GM23338 (cell line): ENCODE results near the gene KLHL36. TPM values are rescaled to one million over a fixed set of nuclear protein-coding genes. Genes with fewer than 3 reads are reported as not detected.

Source experiments
- ATAC-seq: fragments of 200-7000 bp; cut with Tn5 transposase; 3 replicates; pipeline ENCODE4 v1.9.1; 2020
- DNase-seq: peaks from one replicate; pipeline ENCODE4 v3.0.0-alpha.2; 2015; ENCODE audit warnings: low spot score
- H2AFZ ChIP-seq: fragments of 200-600 bp; sonication (generic); 2 replicates; pipeline ENCODE4 v1.8.0; 2016; ENCODE audit warnings: antibody characterized with exemption, mild to moderate bottlenecking, moderate library complexity
- H3F3A ChIP-seq: fragments of 200-600 bp; sonication (generic); replicated peaks from 2 replicates; pipeline ENCODE4 v1.8.0; 2017; ENCODE audit warnings: antibody characterized with exemption, mixed run types, low read depth
- H3K27ac ChIP-seq: fragments of 200-600 bp; sonication (generic); 2 replicates; pipeline ENCODE4 v1.6.1; 2016; ENCODE audit warnings: low read depth
- H3K27me3 ChIP-seq: fragments of 200-600 bp; sonication (generic); 2 replicates; pipeline ENCODE4 v1.8.0; 2016; ENCODE audit warnings: mild to moderate bottlenecking, mixed run types, moderate library complexity; ENCODE audit not compliant: insufficient read depth
- H3K36me3 ChIP-seq: fragments of 200-600 bp; sonication (generic); 2 replicates; pipeline ENCODE4 v1.8.0; 2016; ENCODE audit warnings: mild to moderate bottlenecking; ENCODE audit not compliant: insufficient read depth
- H3K4me1 ChIP-seq: fragments of 200-600 bp; sonication (generic); 2 replicates; pipeline ENCODE4 v1.8.0; 2016; ENCODE audit warnings: mild to moderate bottlenecking, moderate library complexity; ENCODE audit not compliant: insufficient read depth
- H3K4me2 ChIP-seq: fragments of 200-600 bp; sonication (generic); 2 replicates; pipeline ENCODE4 v1.7.1; 2017; ENCODE audit warnings: mixed run types
- H3K4me3 ChIP-seq: fragments of 200-600 bp; sonication (generic); 2 replicates; pipeline ENCODE4 v1.6.1; 2016; ENCODE audit warnings: mixed run types
- H3K79me2 ChIP-seq: fragments of 200-600 bp; sonication (generic); replicated peaks from 2 replicates; pipeline ENCODE4 v1.8.0; 2017; ENCODE audit warnings: mild to moderate bottlenecking; ENCODE audit not compliant: insufficient read depth
- H3K9me2 ChIP-seq: fragments of 200-600 bp; sonication (generic); 2 replicates; pipeline ENCODE4 v1.8.0; 2017; ENCODE audit not compliant: insufficient read depth
- H4K20me1 ChIP-seq: fragments of 200-600 bp; sonication (generic); replicated peaks from 2 replicates; pipeline ENCODE4 v1.8.0; 2017; ENCODE audit warnings: mild to moderate bottlenecking; ENCODE audit not compliant: insufficient read depth
- H3K27ac Mint-ChIP-seq: 2 replicates; pipeline ENCODE4 v1.8.0; 2020; ENCODE audit warnings: inconsistent platforms, mild to moderate bottlenecking, moderate library complexity, mixed read lengths
- H3K27me3 Mint-ChIP-seq: 3 replicates; pipeline ENCODE4 v1.8.0; 2022; ENCODE audit warnings: low read depth, mild to moderate bottlenecking, moderate library complexity, mixed read lengths, inconsistent platforms; ENCODE audit not compliant: insufficient read depth, poor library complexity
- H3K36me3 Mint-ChIP-seq: 3 replicates; pipeline ENCODE4 v1.8.0; 2021; ENCODE audit warnings: low read depth, mild to moderate bottlenecking, inconsistent platforms, moderate library complexity, mixed read lengths
- H3K4me1 Mint-ChIP-seq: 3 replicates; pipeline ENCODE4 v1.8.0; 2020; ENCODE audit warnings: mild to moderate bottlenecking, inconsistent platforms, mixed read lengths
- H3K4me3 Mint-ChIP-seq: 3 replicates; pipeline ENCODE4 v1.8.0; 2021; ENCODE audit warnings: moderate library complexity, mild to moderate bottlenecking, inconsistent platforms, mixed read lengths
- H3K9me3 Mint-ChIP-seq: 3 replicates; pipeline ENCODE4 v1.8.0; 2020; ENCODE audit warnings: moderate library complexity, mild to moderate bottlenecking, inconsistent platforms, mixed read lengths
- NANOG ChIP-seq: IDR thresholded peaks from 2 replicates; pipeline ENCODE4 v1.6.1; 2016; ENCODE audit warnings: antibody characterized with exemption, borderline replicate concordance
- POLR2AphosphoS5 ChIP-seq: IDR thresholded peaks from 2 replicates; pipeline ENCODE4 v1.6.1; 2016; ENCODE audit warnings: antibody characterized with exemption, low read depth
- STAT1 ChIP-seq: IDR thresholded peaks from one replicate; pipeline ENCODE4 v1.6.1; 2016; ENCODE audit warnings: antibody characterized with exemption; ENCODE audit not compliant: unreplicated experiment
- ZNF114 ChIP-seq: fragments of 250-450 bp; sonication (Bioruptor Pico); IDR thresholded peaks from 2 replicates; pipeline ENCODE4 v1.5.0; 2020; ENCODE audit warnings: mild to moderate bottlenecking, moderate library complexity
- ZNF331 ChIP-seq: fragments of 250-450 bp; sonication (Bioruptor Pico); IDR thresholded peaks from 2 replicates; pipeline ENCODE4 v1.5.0; 2020; ENCODE audit warnings: low read depth, mild to moderate bottlenecking, moderate library complexity
- polyA plus RNA-seq: library from polyadenylated mRNA; unstranded; fragments of >200 nt; fragmentation: Nextera tagmentation; extraction: Ambion mirVana; gene quantifications from 2 replicates; pipeline ENCODE4 v1.2.1, GENCODE V29; 2016
- total RNA-seq: library from RNA; depleted of rRNA; stranded (reverse); fragments of >200 nt; shearing (Covaris generic); gene quantifications from 2 replicates; pipeline ENCODE4 v1.2.3, GENCODE V29; 2014
- TF ChIP-seq, protein P1 (sequence below), 2 experiments: fragments of 200-600 bp in 1 of 2; sonication (generic) in 1 of 2; conservative IDR thresholded peaks; 2 replicates each; pipeline versions ENCODE4 v1.5.1 to v1.6.1; 2016 to 2017; ENCODE audit warnings: antibody characterized with exemption in 2 of 2, low read depth in 2 of 2, mild to moderate bottlenecking in 2 of 2, moderate library complexity in 1 of 2
- TF ChIP-seq, protein P2 (sequence below): IDR thresholded peaks from 2 replicates; pipeline ENCODE4 v1.6.1; 2016; ENCODE audit warnings: antibody characterized with exemption
- TF ChIP-seq, protein P3 (sequence below): IDR thresholded peaks from one replicate; pipeline ENCODE4 v1.6.1; 2018; ENCODE audit warnings: antibody characterized with exemption; ENCODE audit not compliant: unreplicated experiment

KLHL36 gene
- total and polyA plus RNA-seq, 2 experiments from 2014 or later, result 13.4 to 70.4 TPM

DNA sequence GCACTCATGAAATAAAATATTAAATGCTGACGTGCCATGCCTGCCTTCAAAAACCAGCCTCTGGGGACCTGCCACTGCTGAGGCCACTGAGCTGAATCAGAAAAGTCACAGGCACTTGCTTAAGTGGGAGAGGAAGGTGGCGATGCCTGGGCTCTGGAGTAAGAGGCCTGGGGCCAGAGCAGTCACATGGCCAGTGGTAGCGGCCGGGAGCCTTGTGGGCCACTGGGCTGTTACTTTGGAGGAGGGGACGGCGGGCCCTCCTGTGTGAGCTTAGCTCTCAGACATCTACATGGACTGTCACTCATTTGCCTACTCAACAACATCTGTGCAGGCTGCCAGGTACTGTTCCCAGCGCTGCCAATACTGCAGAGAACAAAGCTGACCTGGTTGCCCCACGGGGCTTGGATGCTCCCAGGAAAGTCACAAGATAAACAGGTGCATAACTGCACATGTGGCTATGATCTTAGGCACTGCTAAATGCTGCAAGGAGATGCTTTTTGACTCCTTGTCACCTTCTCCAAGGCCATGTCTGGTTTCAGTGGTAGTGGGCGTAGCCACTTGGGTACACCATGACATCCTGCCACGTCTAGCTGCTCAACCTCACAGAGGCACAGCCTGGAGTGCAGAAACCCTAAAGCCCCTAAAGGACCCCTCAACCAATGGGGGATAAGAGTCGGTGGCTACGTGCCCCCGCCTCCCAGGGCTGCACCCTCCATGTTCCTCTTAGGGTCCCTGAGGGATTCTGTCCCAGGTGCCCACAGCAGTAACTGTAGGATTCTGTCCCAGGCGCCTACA lies 42.0 kb upstream of the KLHL36 start:
- peaks cover 14% of the 10 kb centered on the region for H3K27me3 Mint-ChIP-seq
- Histone ChIP-seq H3K36me3 (no peaks in the 10 kb centered on the region), H2AFZ (no peak overlapping the region), H3K27me3 (no peaks in the 10 kb centered on the region), H3K9me2 (no peaks in the 10 kb centered on the region), H3F3A (0 out of 2 replicates have a peak, but pooled peaks cover 9% of the 10 kb centered on the region), H3K79me2 (peaks cover 91% of the 10 kb centered on the region), H3K4me2 (no peak overlapping the region), H3K4me3 (no peak overlapping the region), H4K20me1 (peaks cover 37% of the 10 kb centered on the region), H3K27ac (no peak overlapping the region), H3K4me1 (peaks cover 15% of the 10 kb centered on the region)
- peaks cover 3% of the 10 kb centered on the region; the same call in 2 of the 3 replicates for H3K9me3 Mint-ChIP-seq
- peaks cover 32% of the 10 kb centered on the region for H3K36me3 Mint-ChIP-seq
- TF ChIP-seq, protein P1, sequence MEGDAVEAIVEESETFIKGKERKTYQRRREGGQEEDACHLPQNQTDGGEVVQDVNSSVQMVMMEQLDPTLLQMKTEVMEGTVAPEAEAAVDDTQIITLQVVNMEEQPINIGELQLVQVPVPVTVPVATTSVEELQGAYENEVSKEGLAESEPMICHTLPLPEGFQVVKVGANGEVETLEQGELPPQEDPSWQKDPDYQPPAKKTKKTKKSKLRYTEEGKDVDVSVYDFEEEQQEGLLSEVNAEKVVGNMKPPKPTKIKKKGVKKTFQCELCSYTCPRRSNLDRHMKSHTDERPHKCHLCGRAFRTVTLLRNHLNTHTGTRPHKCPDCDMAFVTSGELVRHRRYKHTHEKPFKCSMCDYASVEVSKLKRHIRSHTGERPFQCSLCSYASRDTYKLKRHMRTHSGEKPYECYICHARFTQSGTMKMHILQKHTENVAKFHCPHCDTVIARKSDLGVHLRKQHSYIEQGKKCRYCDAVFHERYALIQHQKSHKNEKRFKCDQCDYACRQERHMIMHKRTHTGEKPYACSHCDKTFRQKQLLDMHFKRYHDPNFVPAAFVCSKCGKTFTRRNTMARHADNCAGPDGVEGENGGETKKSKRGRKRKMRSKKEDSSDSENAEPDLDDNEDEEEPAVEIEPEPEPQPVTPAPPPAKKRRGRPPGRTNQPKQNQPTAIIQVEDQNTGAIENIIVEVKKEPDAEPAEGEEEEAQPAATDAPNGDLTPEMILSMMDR (conservative IDR thresholded peaks at IDR 0.05; ENCODE audit: low read depth in 2 of 2), result no peak
- TF ChIP-seq, protein P2, sequence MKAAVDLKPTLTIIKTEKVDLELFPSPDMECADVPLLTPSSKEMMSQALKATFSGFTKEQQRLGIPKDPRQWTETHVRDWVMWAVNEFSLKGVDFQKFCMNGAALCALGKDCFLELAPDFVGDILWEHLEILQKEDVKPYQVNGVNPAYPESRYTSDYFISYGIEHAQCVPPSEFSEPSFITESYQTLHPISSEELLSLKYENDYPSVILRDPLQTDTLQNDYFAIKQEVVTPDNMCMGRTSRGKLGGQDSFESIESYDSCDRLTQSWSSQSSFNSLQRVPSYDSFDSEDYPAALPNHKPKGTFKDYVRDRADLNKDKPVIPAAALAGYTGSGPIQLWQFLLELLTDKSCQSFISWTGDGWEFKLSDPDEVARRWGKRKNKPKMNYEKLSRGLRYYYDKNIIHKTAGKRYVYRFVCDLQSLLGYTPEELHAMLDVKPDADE, result no peak
- TF ChIP-seq POLR2AphosphoS5 (no peak), STAT1 (no peak), ZNF114 (CRISPR knock-in tag) (no peak)
- TF ChIP-seq, protein P3, sequence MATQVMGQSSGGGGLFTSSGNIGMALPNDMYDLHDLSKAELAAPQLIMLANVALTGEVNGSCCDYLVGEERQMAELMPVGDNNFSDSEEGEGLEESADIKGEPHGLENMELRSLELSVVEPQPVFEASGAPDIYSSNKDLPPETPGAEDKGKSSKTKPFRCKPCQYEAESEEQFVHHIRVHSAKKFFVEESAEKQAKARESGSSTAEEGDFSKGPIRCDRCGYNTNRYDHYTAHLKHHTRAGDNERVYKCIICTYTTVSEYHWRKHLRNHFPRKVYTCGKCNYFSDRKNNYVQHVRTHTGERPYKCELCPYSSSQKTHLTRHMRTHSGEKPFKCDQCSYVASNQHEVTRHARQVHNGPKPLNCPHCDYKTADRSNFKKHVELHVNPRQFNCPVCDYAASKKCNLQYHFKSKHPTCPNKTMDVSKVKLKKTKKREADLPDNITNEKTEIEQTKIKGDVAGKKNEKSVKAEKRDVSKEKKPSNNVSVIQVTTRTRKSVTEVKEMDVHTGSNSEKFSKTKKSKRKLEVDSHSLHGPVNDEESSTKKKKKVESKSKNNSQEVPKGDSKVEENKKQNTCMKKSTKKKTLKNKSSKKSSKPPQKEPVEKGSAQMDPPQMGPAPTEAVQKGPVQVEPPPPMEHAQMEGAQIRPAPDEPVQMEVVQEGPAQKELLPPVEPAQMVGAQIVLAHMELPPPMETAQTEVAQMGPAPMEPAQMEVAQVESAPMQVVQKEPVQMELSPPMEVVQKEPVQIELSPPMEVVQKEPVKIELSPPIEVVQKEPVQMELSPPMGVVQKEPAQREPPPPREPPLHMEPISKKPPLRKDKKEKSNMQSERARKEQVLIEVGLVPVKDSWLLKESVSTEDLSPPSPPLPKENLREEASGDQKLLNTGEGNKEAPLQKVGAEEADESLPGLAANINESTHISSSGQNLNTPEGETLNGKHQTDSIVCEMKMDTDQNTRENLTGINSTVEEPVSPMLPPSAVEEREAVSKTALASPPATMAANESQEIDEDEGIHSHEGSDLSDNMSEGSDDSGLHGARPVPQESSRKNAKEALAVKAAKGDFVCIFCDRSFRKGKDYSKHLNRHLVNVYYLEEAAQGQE, result no peak
- peaks cover 30% of the 10 kb centered on the region for H3K4me1 Mint-ChIP-seq
- H3K27ac Mint-ChIP-seq, result no peak overlapping the region
- ATAC-seq (no peak), DNase-seq (no peak)
- no peak overlapping the region for H3K4me3 Mint-ChIP-seq

DNA sequence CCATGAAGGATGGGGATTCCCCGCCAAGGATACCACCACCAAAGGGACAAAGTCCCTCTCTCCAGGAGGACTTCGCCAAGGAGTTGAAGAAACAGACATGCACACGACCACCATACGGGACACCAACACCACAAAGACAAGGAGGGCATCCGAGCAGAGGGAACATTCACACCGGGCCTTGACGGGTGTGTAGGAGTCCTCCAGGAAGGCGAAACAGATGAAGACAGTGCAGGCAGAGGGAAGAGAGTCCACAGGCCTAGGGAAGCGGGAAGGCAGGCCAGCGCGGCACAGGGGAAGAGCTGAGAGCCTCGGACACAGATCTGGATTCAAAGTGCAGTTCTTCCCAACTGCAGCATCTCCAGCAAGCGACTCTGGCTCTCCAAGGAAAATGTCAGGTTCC lies 41.2 kb upstream of the KLHL36 start:
- Histone ChIP-seq H3K79me2 (peaks cover 91% of the 10 kb centered on the region), H3K4me1 (peaks cover 13% of the 10 kb centered on the region), H3K36me3 (no peaks in the 10 kb centered on the region), H4K20me1 (peaks cover 30% of the 10 kb centered on the region), H3K9me2 (no peaks in the 10 kb centered on the region), H3K27ac (no peak overlapping the region), H3K4me3 (no peak overlapping the region), H3F3A (0 out of 2 replicates have a peak, but pooled peaks cover 9% of the 10 kb centered on the region), H3K27me3 (no peaks in the 10 kb centered on the region), H2AFZ (no peak overlapping the region), H3K4me2 (no peak overlapping the region)
- Mint-ChIP-seq H3K9me3 (peaks cover 3% of the 10 kb centered on the region; the same call in 2 of the 3 replicates), H3K27me3 (peaks cover 6% of the 10 kb centered on the region), H3K4me3 (no peak overlapping the region), H3K36me3 (peaks cover 34% of the 10 kb centered on the region), H3K4me1 (peaks cover 24% of the 10 kb centered on the region), H3K27ac (no peak overlapping the region)
- ATAC-seq (no peak), DNase-seq (no peak)
- TF ChIP-seq ZNF114 (CRISPR knock-in tag) (no peak), STAT1 (no peak), ZNF331 (CRISPR knock-in tag) (no peak), NANOG (no peak), POLR2AphosphoS5 (no peak)
